Transverse colon (tissue), 4 donors: Measurements from ENCODE around the gene CD40LG. TPM values are rescaled to one million over a fixed set of nuclear protein-coding genes. Genes with fewer than 3 reads are reported as not detected.

Experiments
- DNase-seq: peaks from one replicate; pipeline ENCODE4 v3.0.0-alpha.2; 2019
- H3K27ac ChIP-seq, 4 donors: fragments of 200-600 bp; sonication (generic); 2 replicates each; pipeline ENCODE4 v1.5.1; 2016 to 2018; ENCODE audit warnings: inconsistent platforms in 4 of 4
- H3K27me3 ChIP-seq: fragments of 200-600 bp; sonication (generic); 2 replicates; pipeline ENCODE4 v1.5.1; 2017; ENCODE audit warnings: inconsistent platforms
- H3K36me3 ChIP-seq, 4 donors: fragments of 200-600 bp; sonication (generic); 2 replicates each; pipeline ENCODE4 v1.5.1; 2017 to 2019; ENCODE audit warnings: inconsistent platforms in 4 of 4
- H3K4me1 ChIP-seq, 4 donors: fragments of 200-600 bp; sonication (generic); 2 replicates each; pipeline ENCODE4 v1.5.1; 2017 to 2020; ENCODE audit warnings: inconsistent platforms in 4 of 4
- H3K4me3 ChIP-seq, 4 donors: fragments of 200-600 bp; sonication (generic); 1 replicate in 1 of 4; 2 replicates in 3 of 4; pipeline versions ENCODE4 v1.5.1 to v1.6.1; 2017 to 2019; ENCODE audit warnings: inconsistent platforms in 4 of 4
- H3K9me3 ChIP-seq, 2 donors: fragments of 200-600 bp; sonication (generic); 2 replicates each; pipeline ENCODE4 v1.5.1; 2017 to 2019; ENCODE audit warnings: inconsistent platforms in 2 of 2
- CTCF ChIP-seq, 5 experiments: fragments of 200-600 bp in 3 of 5; fragments of 450-650 bp in 2 of 5; sonication (generic) in 3 of 5; IDR thresholded peaks; 1 replicate in 2 of 5; 2 replicates in 3 of 5; pipeline ENCODE4 v1.5.1; 2016 to 2017; ENCODE audit warnings: antibody characterized with exemption in 5 of 5, inconsistent platforms in 3 of 5, mild to moderate bottlenecking in 2 of 5, moderate library complexity in 1 of 5
- EP300 ChIP-seq: sonication (generic); formaldehyde crosslinking; IDR thresholded peaks from one replicate; pipeline ENCODE4 v1.6.1; 2017; ENCODE audit warnings: antibody characterized with exemption, low read depth
- POLR2A ChIP-seq: fragments of 450-650 bp; IDR thresholded peaks from one replicate; pipeline ENCODE4 v1.6.1; 2016; ENCODE audit warnings: antibody characterized with exemption, mild to moderate bottlenecking, moderate library complexity
- POLR2AphosphoS5 ChIP-seq, 3 donors: sonication (generic); formaldehyde crosslinking; IDR thresholded peaks; one replicate each; pipeline ENCODE4 v1.6.1; 2016; ENCODE audit warnings: antibody characterized with exemption in 3 of 3
- WGBS, 2 donors: methylation state at CpG; one replicate each; pipeline ENCODE4 v1.1.5; 2018; ENCODE audit warnings: low coverage in 1 of 2; 5-methylcytosine and 5-hydroxymethylcytosine counted together
- in situ Hi-C, 4 donors: fragments of 200-750 bp; cut with MboI; loops; one replicate each; pipeline versions ENCODE4 v1.15.0 to v1.15.1; 2017; ENCODE audit warnings: low sequenced_read_pairs in 3 of 4, low pct_ligation_motif_present in 1 of 4, low pct_unique_long_range_greater_than_20kb in 1 of 4
- intact Hi-C: fragments of 100-400 bp; cut with DNase I; formaldehyde crosslinking; loops from one replicate; pipeline ENCODE4 v1.15.1; 2023; ENCODE audit warnings: low total_unique reads
- total RNA-seq, 4 donors: library from RNA; depleted of rRNA; stranded (reverse); fragments of >200 nt; gene quantifications; one replicate each; pipeline ENCODE4 v1.1.0, GENCODE V29; 2016

The CD40LG gene
- total RNA-seq, 4 donors from 2014 or later = 0.64 TPM; not detected in 3

GRCh38 chrX:136697156-136697555, 49.2 kb downstream of the CD40LG start:
- Histone ChIP-seq H3K9me3 (no peaks in the 10 kb centered on the region), H3K27me3 (no peaks in the 10 kb centered on the region), H3K4me1 (no peaks in the 10 kb centered on the region), H3K36me3 (no peaks in the 10 kb centered on the region), H3K4me3 (no peak overlapping the region), H3K27ac (no peak overlapping the region)
- 60% methylated on average over 1 of the region's 1 CpG; no CpG with 5 or more reads in 1 of the 2 donors for WGBS, 2 donors
- in situ Hi-C loops (no loop called here), intact Hi-C loops (no loop called here)
- TF ChIP-seq POLR2A (no peak), CTCF (IDR thresholded peaks at IDR 0.05) (no peak), EP300 (no peak), POLR2AphosphoS5 (IDR thresholded peaks at IDR 0.05) (no peak)
- no peak for DNase-seq

- H3K27ac ChIP-seq = no peak overlapping the region
- no peaks in the 10 kb centered on the region for H3K27me3 ChIP-seq
- 40 to 57% methylated on average over 1 of the region's 1 CpG for WGBS, 2 donors
- intact Hi-C loops (loop anchor here (5.0 kb wide), 1 partner anchor 216 kb away; no protein-coding TSS in a partner anchor), in situ Hi-C loops (loop anchor here in 2 of 4 donors (25.0 kb wide), 2 partner anchors 204 to 229 kb away; no protein-coding TSS in a partner anchor)
- no peaks in the 10 kb centered on the region for H3K9me3 ChIP-seq
- no peaks in the 10 kb centered on the region for H3K4me1 ChIP-seq
- no peaks in the 10 kb centered on the region for H3K36me3 ChIP-seq
- H3K4me3 ChIP-seq = no peak overlapping the region
- TF ChIP-seq CTCF (IDR thresholded peaks at IDR 0.05) (peak in 3 of 5 experiments; percentile 5 to 33 (median 29)), POLR2A (no peak)
- DNase-seq = no peak
Measured at GRCh38 chrX:136708348-136708747, 60.4 kb downstream of the CD40LG start.

Other genes starting within 250 kb of the CD40LG start
- gene BRS3, start 160.2 kb upstream of the CD40LG start, total RNA-seq = not detected
- 10 to 100 TPM; 34.0 to 44.8 (median 40.7) TPM for gene HTATSF1, start 150.6 kb upstream of the CD40LG start, total RNA-seq
- not detected for gene VGLL1, start 115.9 kb upstream of the CD40LG start, total RNA-seq
- gene ARHGEF6, start 132.8 kb downstream of the CD40LG start, total RNA-seq = 10 to 100 TPM in 2 of 4 donors, 1 to 10 TPM in 2; 4.2 to 13.9 (median 8.2) TPM
- 100 to 1,000 TPM; 116 to 212 (median 206) TPM for gene RBMX, start 232.6 kb downstream of the CD40LG start, total RNA-seq